H9 (cell line): ENCODE results near the gene KCNIP1. TPM values are rescaled to one million over a fixed set of nuclear protein-coding genes. Genes with fewer than 3 reads are reported as not detected.

Experiments used
- DNase-seq: peaks from one replicate; pipeline ENCODE4 v3.0.0-alpha.2; 2017
- H2AFZ ChIP-seq: one replicate; pipeline ENCODE4 v1.6.1; 2013; ENCODE audit warnings: mild to moderate bottlenecking, low read length, control low read depth, moderate library complexity
- H2AK5ac ChIP-seq: 2 replicates; pipeline ENCODE4 v1.6.1; 2013; ENCODE audit warnings: low read length, control low read depth, mixed read lengths; ENCODE audit not compliant: insufficient read length
- H2BK120ac ChIP-seq: one replicate; pipeline ENCODE4 v1.6.1; 2013; ENCODE audit warnings: low read depth, mild to moderate bottlenecking, low read length, control low read depth, inconsistent platforms; ENCODE audit not compliant: poor library complexity, severe bottlenecking
- H2BK12ac ChIP-seq: 2 replicates; pipeline ENCODE4 v1.6.1; 2013; ENCODE audit warnings: low read length, control low read depth, mixed read lengths, low read depth; ENCODE audit not compliant: insufficient read length
- H2BK15ac ChIP-seq: 2 replicates; pipeline ENCODE4 v1.6.1; 2013; ENCODE audit warnings: low read depth, low read length, control low read depth
- H2BK20ac ChIP-seq: one replicate; pipeline ENCODE4 v1.6.1; 2013; ENCODE audit warnings: low read depth, mild to moderate bottlenecking, low read length, control low read depth, inconsistent platforms; ENCODE audit not compliant: poor library complexity, severe bottlenecking
- H2BK5ac ChIP-seq: 2 replicates; pipeline ENCODE4 v1.6.1; 2013; ENCODE audit warnings: low read length, control low read depth, mixed read lengths; ENCODE audit not compliant: insufficient read length
- H3K14ac ChIP-seq: 2 replicates; pipeline ENCODE4 v1.6.1; 2013; ENCODE audit warnings: low read length, control low read depth; ENCODE audit not compliant: insufficient read depth
- H3K18ac ChIP-seq: 2 replicates; pipeline ENCODE4 v1.6.1; 2013; ENCODE audit warnings: low read depth, mild to moderate bottlenecking, mixed read lengths, low read length, control low read depth; ENCODE audit not compliant: insufficient read length
- H3K23ac ChIP-seq: 2 replicates; pipeline ENCODE4 v1.6.1; 2013; ENCODE audit warnings: low read length, control low read depth, mixed read lengths, low read depth; ENCODE audit not compliant: insufficient read length
- H3K23me2 ChIP-seq: 2 replicates; pipeline ENCODE4 v1.6.1; 2013; ENCODE audit warnings: low read depth, mild to moderate bottlenecking, mixed read lengths, low read length, control low read depth; ENCODE audit not compliant: insufficient read length, poor library complexity, severe bottlenecking
- H3K27ac ChIP-seq: 2 replicates; pipeline ENCODE4 v1.5.1; 2013; ENCODE audit warnings: low read length, control low read depth, mixed read lengths, low read depth; ENCODE audit not compliant: insufficient read length
- H3K27me3 ChIP-seq: 2 replicates; pipeline ENCODE4 v1.6.1; 2013; ENCODE audit warnings: low read length, control low read depth, inconsistent platforms; ENCODE audit not compliant: insufficient read depth
- H3K4ac ChIP-seq: 2 replicates; pipeline ENCODE4 v1.6.1; 2013; ENCODE audit warnings: low read depth, mild to moderate bottlenecking, control low read depth, inconsistent platforms, low read length, moderate library complexity
- H3K4me1 ChIP-seq: 2 replicates; pipeline ENCODE4 v1.6.1; 2013; ENCODE audit warnings: low read length, control low read depth, inconsistent platforms; ENCODE audit not compliant: insufficient read depth
- H3K4me2 ChIP-seq: 2 replicates; pipeline ENCODE4 v1.6.1; 2013; ENCODE audit warnings: low read length, control low read depth, mixed read lengths; ENCODE audit not compliant: insufficient read length, insufficient read depth
- H3K56ac ChIP-seq: 2 replicates; pipeline ENCODE4 v1.6.1; 2013; ENCODE audit warnings: low read depth, mild to moderate bottlenecking, mixed read lengths, low read length, control low read depth; ENCODE audit not compliant: insufficient read length
- H3K79me1 ChIP-seq: 2 replicates; pipeline ENCODE4 v1.6.1; 2013; ENCODE audit warnings: low read depth, mild to moderate bottlenecking, moderate library complexity, low read length, control low read depth, inconsistent platforms; ENCODE audit not compliant: insufficient read depth, poor library complexity, severe bottlenecking
- H3K79me2 ChIP-seq: 2 replicates; pipeline ENCODE4 v1.6.1; 2013; ENCODE audit warnings: low read length, control low read depth, inconsistent platforms; ENCODE audit not compliant: insufficient read depth
- H3K9ac ChIP-seq: 2 replicates; pipeline ENCODE4 v1.6.1; 2013; ENCODE audit warnings: low read length, control low read depth, mixed read lengths; ENCODE audit not compliant: insufficient read length; ENCODE audit errors: extremely low read depth
- H3K9me3 ChIP-seq: one replicate; pipeline ENCODE4 v1.6.1; 2013; ENCODE audit warnings: low read depth, low read length, inconsistent platforms; ENCODE audit not compliant: control insufficient read depth
- H3T11ph ChIP-seq: one replicate; pipeline ENCODE4 v1.6.1; 2013; ENCODE audit warnings: mild to moderate bottlenecking, low read length, control low read depth, inconsistent platforms
- H4K20me1 ChIP-seq: one replicate; pipeline ENCODE4 v1.6.1; 2013; ENCODE audit not compliant: control insufficient read depth, insufficient read length, insufficient read depth
- H4K5ac ChIP-seq: 2 replicates; pipeline ENCODE4 v1.6.1; 2013; ENCODE audit warnings: low read depth, mild to moderate bottlenecking, mixed read lengths, low read length, control low read depth; ENCODE audit not compliant: insufficient read length
- H4K8ac ChIP-seq: replicated peaks from 2 replicates; pipeline ENCODE4 v1.6.1; 2013; ENCODE audit warnings: low read length, control low read depth, mixed read lengths, low read depth; ENCODE audit not compliant: insufficient read length
- H4K91ac ChIP-seq: 2 replicates; pipeline ENCODE4 v1.6.1; 2013; ENCODE audit warnings: low read depth, mild to moderate bottlenecking, moderate library complexity, mixed read lengths, low read length, control low read depth; ENCODE audit not compliant: insufficient read length
- H3K27ac Mint-ChIP-seq, 3 experiments: 2 replicates in 2 of 3; 3 replicates in 1 of 3; pipeline ENCODE4 v1.8.0; 2020 to 2021; ENCODE audit warnings: mixed read lengths in 3 of 3, mild to moderate bottlenecking in 1 of 3, moderate library complexity in 1 of 3
- H3K27me3 Mint-ChIP-seq: 2 replicates; pipeline ENCODE4 v1.8.0; 2021; ENCODE audit warnings: low read depth, mild to moderate bottlenecking, moderate library complexity, mixed read lengths
- H3K36me3 Mint-ChIP-seq, 3 experiments: 2 replicates in 2 of 3; 3 replicates in 1 of 3; pipeline ENCODE4 v1.8.0; 2020 to 2021; ENCODE audit warnings: low read depth in 3 of 3, mixed read lengths in 3 of 3; ENCODE audit not compliant: insufficient read depth in 1 of 3
- H3K4me1 Mint-ChIP-seq, 2 experiments: 2 replicates each; pipeline ENCODE4 v1.8.0; 2020; ENCODE audit warnings: mixed read lengths in 2 of 2
- H3K4me3 Mint-ChIP-seq, 2 experiments: 2 replicates in 1 of 2; 3 replicates in 1 of 2; pipeline ENCODE4 v1.8.0; 2020 to 2021; ENCODE audit warnings: mild to moderate bottlenecking in 2 of 2, mixed read lengths in 2 of 2, moderate library complexity in 1 of 2
- H3K9me3 Mint-ChIP-seq, 2 experiments: 2 replicates in 1 of 2; 3 replicates in 1 of 2; pipeline ENCODE4 v1.8.0; 2020; ENCODE audit warnings: mild to moderate bottlenecking in 2 of 2, mixed read lengths in 2 of 2, moderate library complexity in 1 of 2
- CTCF ChIP-seq: fragments of 200-600 bp; sonication (generic); conservative IDR thresholded peaks from 3 replicates; pipeline ENCODE4 v1.8.0; 2021; ENCODE audit warnings: antibody characterized with exemption, mild to moderate bottlenecking
- WGBS: extraction: QIAGEN DNeasy Blood & Tissue Kit; methylation state at CpG from one replicate; pipeline ENCODE4 v1.1.7; 2013; ENCODE audit warnings: missing lambda C conversion rate, low lambda C conversion rate, mixed read lengths; ENCODE audit not compliant: insufficient read length; ENCODE audit errors: extremely low coverage; 5-methylcytosine and 5-hydroxymethylcytosine counted together
- total RNA-seq: library from RNA; stranded (reverse); gene quantifications from 2 replicates; pipeline ENCODE4 v1.2.1, GENCODE V29; 2021

KCNIP1 gene
- total RNA-seq, 1 experiment from 2014 or later, result 0.63 TPM

- WGBS, result no CpG with 5 or more reads among the region's 19 CpGs
- H3K79me2 ChIP-seq, result no peaks in the 10 kb centered on the region
- peaks cover 9% of the 10 kb centered on the region for H3K23me2 ChIP-seq
- peak; percentile 50; the same call in 2 of the 3 replicates for TF ChIP-seq CTCF
- H2BK15ac ChIP-seq, result no peak overlapping the region
- no peak overlapping the region for H3T11ph ChIP-seq
- H3K4ac ChIP-seq, result no peak overlapping the region
- no peak overlapping the region for H2BK5ac ChIP-seq
- no peak overlapping the region for H3K18ac ChIP-seq
- H4K8ac ChIP-seq, result no peak overlapping the region
- H2BK20ac ChIP-seq, result no peak overlapping the region
- no peaks in the 10 kb centered on the region for H3K9me3 ChIP-seq
- H2BK120ac ChIP-seq, result no peak overlapping the region
- no peak overlapping the region for H3K27ac ChIP-seq
- H2BK12ac ChIP-seq, result no peak overlapping the region
- peak overlapping the region; percentile 70 for H3K4me2 ChIP-seq
- Mint-ChIP-seq H3K4me1 (peaks cover 24 to 30% of the 10 kb centered on the region in 2 experiments), H3K27ac (peak overlapping the region in 1 of 3 experiments; percentile 24; a peak in 1 of 7 replicates), H3K9me3 (no peaks in the 10 kb centered on the region), H3K27me3 (peaks cover 17% of the 10 kb centered on the region), H3K36me3 (no peaks in the 10 kb centered on the region), H3K4me3 (peak overlapping the region; percentile 73 to 80)
- no peak overlapping the region for H4K5ac ChIP-seq
- H3K79me1 ChIP-seq, result no peaks in the 10 kb centered on the region
- H3K9ac ChIP-seq, result no peak overlapping the region
- H3K56ac ChIP-seq, result no peak overlapping the region
- no peak overlapping the region for H2AK5ac ChIP-seq
- H4K91ac ChIP-seq, result no peak overlapping the region
- no peak overlapping the region for H3K14ac ChIP-seq
- no peak overlapping the region for H3K23ac ChIP-seq
- DNase-seq, result peak; percentile 82
- H2AFZ ChIP-seq, result no peak overlapping the region
- no peaks in the 10 kb centered on the region for H4K20me1 ChIP-seq
- H3K27me3 ChIP-seq, result no peaks in the 10 kb centered on the region
- peaks cover 10% of the 10 kb centered on the region for H3K4me1 ChIP-seq
These were observed 128.6 kb downstream of the KCNIP1 start for GRCh38 chr5:170632266-170632984.
